Umbilical cord (tissue), 2 donors: ENCODE results near the gene SAMD8. TPM values are rescaled to one million over a fixed set of nuclear protein-coding genes. Genes with fewer than 3 reads are reported as not detected.

Source experiments
- DNase-seq: peaks from one replicate; pipeline ENCODE4 v3.0.0-alpha.2; 2015; ENCODE audit warnings: low spot score
- total RNA-seq: library from RNA; depleted of rRNA; stranded (reverse); fragments of >200 nt; gene quantifications from one replicate; pipeline ENCODE4 v1.2.3, GENCODE V29; 2014; ENCODE audit warnings: low replicate concordance; ENCODE audit not compliant: insufficient read depth

SAMD8 gene
- total RNA-seq, 1 donor from 2014 or later = 39.5 TPM

DNA sequence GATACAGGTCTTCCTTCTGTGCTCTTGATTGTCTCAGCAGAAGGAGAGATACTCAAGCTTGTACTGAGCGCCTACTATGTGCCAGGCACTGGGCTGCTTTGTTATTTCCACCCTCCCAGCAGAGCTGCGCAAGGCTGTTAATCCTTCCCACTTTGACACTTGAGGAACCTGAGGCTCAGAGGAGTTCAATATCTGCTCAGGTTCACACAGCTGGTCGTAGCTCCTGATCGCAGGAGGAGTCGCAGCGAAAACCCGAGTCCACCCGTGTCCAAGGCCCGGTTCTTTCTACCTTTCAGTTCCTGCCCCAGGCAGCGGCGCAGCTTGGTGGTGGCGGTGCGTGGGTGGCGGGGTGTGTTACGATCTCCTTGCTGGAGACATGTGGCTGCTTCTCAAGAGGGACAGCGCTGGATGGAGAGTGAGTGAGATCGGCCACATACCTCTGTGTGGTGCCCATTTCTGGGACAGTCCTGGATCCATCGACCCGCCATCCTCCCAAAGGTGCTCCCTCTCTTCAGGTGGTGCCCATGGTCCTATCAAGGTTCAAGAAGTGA, 26.5 kb upstream of the SAMD8 start:
- no peak for DNase-seq

- no peak for DNase-seq
Measured at GRCh38 chr10:75086278-75086934, 25.1 kb upstream of the SAMD8 start.

- no peak for DNase-seq
Measured at GRCh38 chr10:75088640-75089039, 22.8 kb upstream of the SAMD8 start.

GRCh38 chr10:75089634-75090033, 21.8 kb upstream of the SAMD8 start:
- no peak for DNase-seq

GRCh38 chr10:75091146-75091545, 20.3 kb upstream of the SAMD8 start:
- DNase-seq = no peak

- no peak for DNase-seq
Measured at GRCh38 chr10:75094465-75094864, 17.0 kb upstream of the SAMD8 start.

DNA sequence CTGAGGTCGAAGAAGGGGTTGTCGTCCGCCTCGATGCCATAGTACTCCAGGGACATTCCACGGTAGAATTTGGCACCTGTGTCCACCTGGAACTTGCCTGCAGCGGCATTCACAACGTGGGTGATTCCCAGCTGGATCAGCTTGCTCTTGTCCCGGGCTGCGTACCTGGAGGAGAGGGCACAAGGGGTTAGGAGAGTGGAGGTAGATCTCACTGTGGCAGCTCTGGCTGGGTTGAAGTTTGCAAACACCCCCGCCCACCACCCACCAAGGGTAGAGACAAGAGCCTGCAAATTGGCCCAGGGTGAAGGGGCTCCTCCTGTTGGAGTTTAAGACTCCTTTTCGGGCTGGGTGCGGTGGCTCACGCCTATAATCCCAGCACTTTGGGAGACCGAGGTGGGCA, 15.8 kb upstream of the SAMD8 start:
- DNase-seq = no peak

GRCh38 chr10:75096749-75097148, 14.7 kb upstream of the SAMD8 start:
- DNase-seq = no peak

GRCh38 chr10:75097666-75098285, 13.7 kb upstream of the SAMD8 start:
- DNase-seq = no peak

GRCh38 chr10:75098902-75099673, 12.4 kb upstream of the SAMD8 start:
- DNase-seq = no peak

- peak; percentile 69 for DNase-seq
Measured at GRCh38 chr10:75099952-75100763, 11.3 kb upstream of the SAMD8 start.

- DNase-seq = no peak
Measured at GRCh38 chr10:75100764-75101291, 10.6 kb upstream of the SAMD8 start.

GRCh38 chr10:75101416-75102251, 9.8 kb upstream of the SAMD8 start:
- no peak for DNase-seq

DNA sequence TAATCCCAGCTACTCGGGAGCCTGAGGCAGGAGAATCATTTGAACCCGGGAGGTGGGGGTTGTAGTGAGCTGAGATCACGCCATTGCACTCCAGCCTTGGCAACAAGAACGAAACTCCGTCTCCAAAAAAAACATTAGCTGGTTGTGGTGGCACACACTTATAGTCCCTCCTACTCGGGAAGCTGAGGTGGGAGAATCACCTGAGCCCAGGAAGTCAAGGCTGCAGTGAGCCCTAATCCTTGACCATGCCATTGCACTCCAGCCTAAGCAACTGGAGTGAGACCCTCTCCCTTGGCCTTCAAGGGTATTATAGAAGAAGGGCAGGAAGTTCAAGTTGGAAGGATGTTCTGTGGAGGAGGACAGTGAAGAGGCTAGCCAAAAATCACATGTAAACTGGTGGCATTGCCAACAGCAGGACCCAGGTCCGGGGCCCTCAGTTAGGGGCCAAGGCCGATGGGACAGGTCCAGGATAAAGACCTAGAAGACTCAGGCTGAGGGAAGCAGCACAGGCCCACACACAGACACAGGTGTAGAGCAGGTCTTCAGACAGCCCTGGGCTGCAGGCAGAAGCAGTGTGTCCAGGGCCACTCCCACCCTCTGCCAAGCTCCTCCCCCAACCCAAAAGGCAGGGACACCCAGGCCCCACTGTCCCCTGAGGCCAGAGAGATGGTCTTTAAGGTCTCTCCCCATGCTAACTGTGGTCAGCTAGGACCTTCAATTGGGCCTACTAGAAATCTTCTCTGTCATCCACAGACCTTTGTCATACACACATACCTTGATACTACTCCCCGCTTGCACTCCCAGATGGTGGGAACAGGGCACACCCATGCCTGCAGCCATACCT, 8.4 kb upstream of the SAMD8 start:
- no peak for DNase-seq

- DNase-seq = no peak
Measured at GRCh38 chr10:75103881-75104686, 7.4 kb upstream of the SAMD8 start.

DNA sequence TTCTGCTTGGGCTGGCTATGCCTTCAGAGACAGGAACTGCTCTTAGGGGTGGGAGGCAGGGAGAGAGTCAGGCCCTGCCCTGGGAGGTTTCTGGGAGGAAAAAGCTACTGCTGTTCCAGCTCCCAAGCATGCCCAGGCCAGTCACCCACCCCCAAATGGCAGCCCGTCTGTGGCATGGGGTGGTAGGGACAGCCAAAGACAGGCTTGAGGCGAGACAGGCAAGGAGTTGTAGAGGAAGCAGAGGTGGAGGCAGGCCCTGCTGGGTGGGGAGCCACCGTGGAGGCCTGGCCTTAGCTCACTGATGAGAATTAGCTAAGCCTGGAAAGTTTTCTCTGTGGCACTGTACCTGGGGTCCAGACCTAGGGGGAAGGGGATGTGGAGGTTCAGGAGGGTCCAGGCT, 6.6 kb upstream of the SAMD8 start:
- no peak for DNase-seq

DNA sequence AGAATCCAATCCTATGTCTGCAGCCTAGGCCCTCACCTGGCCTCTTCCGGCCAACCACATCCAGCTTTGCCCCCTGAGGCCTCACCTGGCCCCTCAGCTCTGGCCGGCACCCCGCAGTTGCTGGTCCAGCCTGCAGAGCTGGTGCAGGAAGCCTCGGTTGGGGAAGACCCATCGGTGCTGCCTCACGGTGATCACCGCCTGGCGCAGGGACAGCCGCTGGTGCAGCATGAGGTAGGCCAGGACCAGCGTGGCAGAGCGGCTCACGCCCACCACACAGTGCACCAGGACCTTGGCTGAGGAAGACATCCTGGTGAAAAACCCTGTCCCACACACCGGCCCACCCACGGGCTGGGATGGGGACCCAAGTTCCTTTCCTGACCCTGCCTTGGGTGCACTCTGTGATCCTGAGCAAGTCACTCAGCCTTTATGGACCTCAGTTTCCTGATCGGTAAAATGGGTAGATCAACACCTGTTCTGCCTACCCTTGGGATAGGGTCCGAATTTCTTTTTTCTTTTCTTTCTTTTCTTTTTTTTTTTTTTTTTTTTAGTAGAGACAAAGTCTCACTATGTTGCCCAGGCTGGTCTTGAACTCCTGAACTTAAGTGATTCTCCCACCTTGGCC, 5.8 kb upstream of the SAMD8 start:
- no peak for DNase-seq

DNA sequence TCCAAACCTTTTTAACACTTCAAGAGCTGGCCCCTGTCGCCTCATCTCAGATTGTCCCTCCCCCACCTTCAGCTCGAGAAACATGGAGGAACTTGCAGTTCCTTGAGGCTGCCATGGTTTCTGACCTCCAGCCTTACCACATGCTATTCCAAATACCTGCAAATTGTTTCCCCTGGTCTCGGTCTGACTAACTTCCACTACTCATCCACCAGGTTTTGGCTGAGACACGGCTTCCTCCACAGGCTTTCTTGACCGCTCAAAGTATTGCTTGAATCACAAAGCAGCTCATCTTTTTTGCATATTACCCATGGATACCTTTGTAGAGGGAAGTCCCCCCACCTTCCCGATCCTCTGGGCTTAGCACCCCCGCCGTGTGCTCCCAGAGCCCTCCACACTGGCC, 5.2 kb upstream of the SAMD8 start:
- no peak for DNase-seq
